OCI-LY1 (cell line): ENCODE results near the gene HECW1.

Experiments
- H2AFZ ChIP-seq: fragments of 200-600 bp; sonication (generic), shearing (Covaris generic); 2 replicates; pipeline ENCODE4 v1.6.0; 2014; ENCODE audit warnings: antibody characterized with exemption, mild to moderate bottlenecking, low read length
- H3F3A ChIP-seq: fragments of 200-600 bp; sonication (generic), shearing (Covaris generic); 2 replicates; pipeline ENCODE4 v1.6.0; 2014; ENCODE audit warnings: mild to moderate bottlenecking, antibody characterized with exemption, low read length, moderate library complexity; ENCODE audit not compliant: insufficient read depth
- H3K27ac ChIP-seq: fragments of 200-600 bp; sonication (generic); 2 replicates; pipeline ENCODE4 v1.5.1; 2014; ENCODE audit warnings: low read length, mixed run types, mild to moderate bottlenecking, low read depth; ENCODE audit not compliant: poor library complexity, severe bottlenecking
- H3K27me3 ChIP-seq: fragments of 200-600 bp; sonication (generic); 2 replicates; pipeline ENCODE4 v1.6.0; 2014; ENCODE audit warnings: antibody characterized with exemption, mild to moderate bottlenecking, low read length, moderate library complexity; ENCODE audit not compliant: insufficient read depth
- H3K36me3 ChIP-seq: fragments of 200-600 bp; sonication (generic); 2 replicates; pipeline ENCODE4 v1.6.1; 2014; ENCODE audit warnings: mild to moderate bottlenecking, antibody characterized with exemption, low read length, moderate library complexity, mixed read lengths; ENCODE audit not compliant: insufficient read depth
- H3K4me1 ChIP-seq: fragments of 200-600 bp; sonication (generic); 2 replicates; pipeline ENCODE4 v1.5.1; 2014; ENCODE audit warnings: mild to moderate bottlenecking, low read length, moderate library complexity; ENCODE audit not compliant: insufficient read depth, severe bottlenecking
- H3K4me2 ChIP-seq: fragments of 200-600 bp; sonication (generic), shearing (Covaris generic); 2 replicates; pipeline ENCODE4 v1.6.1; 2014; ENCODE audit warnings: low read length
- H3K4me3 ChIP-seq: fragments of 200-600 bp; sonication (generic); 2 replicates; pipeline ENCODE4 v1.5.1; 2014; ENCODE audit warnings: low read length, low read depth, mild to moderate bottlenecking, mixed read lengths; ENCODE audit not compliant: poor library complexity, severe bottlenecking
- H3K79me2 ChIP-seq: fragments of 200-600 bp; shearing (Covaris generic); 2 replicates; pipeline ENCODE4 v1.6.1; 2016; ENCODE audit warnings: mixed run types, low read length, mixed read lengths; ENCODE audit not compliant: insufficient read depth
- H3K9ac ChIP-seq: fragments of 200-600 bp; sonication (generic), shearing (Covaris generic); 2 replicates; pipeline ENCODE4 v1.6.1; 2014; ENCODE audit warnings: mild to moderate bottlenecking, low read length, mixed read lengths
- H3K9me2 ChIP-seq: fragments of 200-600 bp; sonication (generic), shearing (Covaris generic); 2 replicates; pipeline ENCODE4 v1.6.1; 2014; ENCODE audit warnings: low read depth, mild to moderate bottlenecking, low read length, mixed read lengths
- H3K9me3 ChIP-seq: fragments of 200-600 bp; shearing (Covaris generic); 2 replicates; pipeline ENCODE4 v1.6.1; 2014; ENCODE audit warnings: low read length, mixed read lengths
- H4K20me1 ChIP-seq: fragments of 200-600 bp; sonication (generic), shearing (Covaris generic); 2 replicates; pipeline ENCODE4 v1.6.0; 2016; ENCODE audit warnings: mild to moderate bottlenecking, low read length; ENCODE audit not compliant: insufficient read depth
- CTCF ChIP-seq: fragments of 200-600 bp; sonication (generic), shearing (Covaris generic); IDR thresholded peaks from 2 replicates; pipeline ENCODE4 v1.5.1; 2017; ENCODE audit warnings: mild to moderate bottlenecking, antibody characterized with exemption, low read length, moderate library complexity, mixed read lengths
- EZH2 ChIP-seq: fragments of 200-600 bp; sonication (generic), shearing (Covaris generic); IDR thresholded peaks from 2 replicates; pipeline ENCODE4 v1.8.0; 2017; ENCODE audit warnings: borderline replicate concordance, mixed run types, mild to moderate bottlenecking, antibody characterized with exemption, low read length, moderate library complexity, mixed read lengths

HECW1 gene

GRCh38 chr7:43092819-43093218 is 19.6 kb upstream of the HECW1 start:
- Histone ChIP-seq H4K20me1 (no peaks in the 10 kb centered on the region), H3K9me2 (no peaks in the 10 kb centered on the region), H3K4me1 (no peaks in the 10 kb centered on the region), H2AFZ (no peak overlapping the region), H3K79me2 (no peaks in the 10 kb centered on the region), H3K9ac (no peak overlapping the region), H3K27ac (no peak overlapping the region), H3K36me3 (no peaks in the 10 kb centered on the region), H3K4me3 (no peak overlapping the region), H3K9me3 (no peaks in the 10 kb centered on the region), H3K4me2 (no peak overlapping the region), H3K27me3 (no peaks in the 10 kb centered on the region; the same call in 1 of the 2 replicates), H3F3A (no peaks in the 10 kb centered on the region)
- no peak for TF ChIP-seq EZH2
- no peak for TF ChIP-seq CTCF

GRCh38 chr7:43096875-43097274 is 15.6 kb upstream of the HECW1 start:
- no peaks in the 10 kb centered on the region for H3K27me3 ChIP-seq
- H3K36me3 ChIP-seq = no peaks in the 10 kb centered on the region
- no peaks in the 10 kb centered on the region for H3K4me1 ChIP-seq
- no peak overlapping the region for H3K4me2 ChIP-seq
- H2AFZ ChIP-seq = no peak overlapping the region
- no peaks in the 10 kb centered on the region for H3K79me2 ChIP-seq
- no peaks in the 10 kb centered on the region for H3F3A ChIP-seq
- H3K4me3 ChIP-seq = no peak overlapping the region
- H3K27ac ChIP-seq = no peak overlapping the region
- TF ChIP-seq EZH2 (no peak), CTCF (no peak)
- H3K9ac ChIP-seq = no peak overlapping the region
- H3K9me3 ChIP-seq = no peaks in the 10 kb centered on the region
- no peaks in the 10 kb centered on the region for H4K20me1 ChIP-seq
- no peaks in the 10 kb centered on the region for H3K9me2 ChIP-seq

DNA sequence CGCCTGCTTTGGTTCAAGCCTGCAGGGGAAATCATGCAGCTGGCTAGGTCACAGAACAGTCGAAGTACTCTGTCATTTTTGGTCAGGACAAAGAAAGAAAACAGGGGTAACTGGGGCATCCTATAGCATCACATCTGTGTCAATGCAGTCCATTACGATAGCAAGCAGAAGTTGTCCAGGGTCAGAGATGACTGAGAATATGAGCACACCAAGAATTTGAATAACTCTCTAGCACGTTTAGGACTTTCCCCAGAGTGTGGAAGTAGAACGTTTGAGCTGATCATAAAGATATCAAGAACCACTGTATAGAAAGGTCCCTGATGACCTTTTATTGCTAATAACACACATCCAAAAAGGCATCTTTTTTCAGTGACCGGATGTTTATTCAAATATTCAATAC is 12.7 kb upstream of the HECW1 start:
- Histone ChIP-seq H3K4me1 (no peaks in the 10 kb centered on the region), H4K20me1 (no peaks in the 10 kb centered on the region), H3K4me3 (no peak overlapping the region), H3K4me2 (no peak overlapping the region), H3K9me3 (no peaks in the 10 kb centered on the region), H3K27ac (no peak overlapping the region), H3F3A (no peaks in the 10 kb centered on the region), H2AFZ (no peak overlapping the region), H3K79me2 (no peaks in the 10 kb centered on the region), H3K9ac (no peak overlapping the region), H3K27me3 (no peaks in the 10 kb centered on the region), H3K9me2 (no peaks in the 10 kb centered on the region), H3K36me3 (no peaks in the 10 kb centered on the region)
- TF ChIP-seq CTCF (no peak), EZH2 (no peak)
